PC-3 (cell line): ENCODE results near the gene PLXNA4. TPM values are rescaled to one million over a fixed set of nuclear protein-coding genes. Genes with fewer than 3 reads are reported as not detected.

ENCODE experiments used
- ATAC-seq: fragments of 200-7000 bp; cut with Tn5 transposase; 2 replicates; pipeline ENCODE4 v1.9.1; 2020; ENCODE audit warnings: mild to moderate bottlenecking, moderate library complexity
- BruUV-seq: library from RNA; stranded (reverse); fragments of 400-500 nt; replicated peaks from 2 replicates; lab custom pipeline; 2021; lab: Mats Ljungman, UMichigan
- CTCF ChIA-PET: fragments of 300-600 bp; sonication (Branson Sonifier 250); formaldehyde crosslinking; loops from one replicate; lab custom pipeline; 2022; ENCODE audit warnings: antibody characterized with exemption; lab: Charles Lee
- POLR2A ChIA-PET: fragments of 300-600 bp; sonication (Branson Sonifier 250); formaldehyde crosslinking; loops from one replicate; lab custom pipeline; 2022; ENCODE audit warnings: antibody characterized with exemption; ENCODE audit not compliant: unreplicated experiment; lab: Charles Lee
- DNase-seq: peaks from one replicate; pipeline ENCODE4 v3.0.0-alpha.2; 2015
- H2AFZ ChIP-seq: fragments of 300-600 bp; sonication (generic); 2 replicates; pipeline ENCODE4 v1.6.0; 2016; ENCODE audit warnings: antibody characterized with exemption, low read length
- H3F3A ChIP-seq: fragments of 300-600 bp; sonication (generic); one replicate; pipeline ENCODE4 v1.6.0; 2017; ENCODE audit warnings: antibody characterized with exemption, low read length, control low read depth, mild to moderate bottlenecking; ENCODE audit not compliant: unreplicated experiment
- H3K27ac ChIP-seq: fragments of 300-600 bp; sonication (generic); 2 replicates; pipeline ENCODE4 v1.5.1; 2016; ENCODE audit warnings: mild to moderate bottlenecking, low read length
- H3K27me3 ChIP-seq: fragments of 300-600 bp; sonication (generic); 2 replicates; pipeline ENCODE4 v1.6.1; 2016; ENCODE audit warnings: low read length, mixed read lengths
- H3K36me3 ChIP-seq: fragments of 300-600 bp; sonication (generic); 2 replicates; pipeline ENCODE4 v1.6.1; 2016; ENCODE audit warnings: low read depth, mixed run types, low read length, mixed read lengths
- H3K4me1 ChIP-seq: fragments of 300-600 bp; sonication (generic); 2 replicates; pipeline ENCODE4 v1.5.1; 2016; ENCODE audit warnings: low read length; ENCODE audit not compliant: insufficient read depth
- H3K4me2 ChIP-seq: fragments of 300-600 bp; sonication (generic); 2 replicates; pipeline ENCODE4 v1.6.0; 2016; ENCODE audit warnings: low read length
- H3K4me3 ChIP-seq: fragments of 300-600 bp; sonication (generic); 2 replicates; pipeline ENCODE4 v1.5.1; 2016; ENCODE audit warnings: mild to moderate bottlenecking, low read length, mixed read lengths
- H3K79me2 ChIP-seq: fragments of 300-600 bp; sonication (generic); 2 replicates; pipeline ENCODE4 v1.6.1; 2017; ENCODE audit warnings: low read length, mixed read lengths
- H3K9ac ChIP-seq: fragments of 300-600 bp; sonication (generic); 2 replicates; pipeline ENCODE4 v1.6.0; 2016; ENCODE audit warnings: mild to moderate bottlenecking, low read length
- H3K9me2 ChIP-seq: fragments of 300-600 bp; sonication (generic); replicated peaks from 2 replicates; pipeline ENCODE4 v1.6.1; 2016; ENCODE audit warnings: mixed run types, low read length, mixed read lengths
- H3K9me3 ChIP-seq: fragments of 300-600 bp; sonication (generic); 2 replicates; pipeline ENCODE4 v1.6.1; 2016; ENCODE audit warnings: low read length, mixed read lengths
- H4K20me1 ChIP-seq: fragments of 300-600 bp; sonication (generic); 2 replicates; pipeline ENCODE4 v1.6.1; 2016; ENCODE audit warnings: low read length, mixed read lengths
- CTCF ChIP-seq: fragments of 300-600 bp; sonication (generic); conservative IDR thresholded peaks from 2 replicates; pipeline ENCODE4 v1.5.1; 2017; ENCODE audit warnings: antibody characterized with exemption, low read depth, mild to moderate bottlenecking, low read length
- EZH2 ChIP-seq: fragments of 300-600 bp; sonication (generic); IDR thresholded peaks from one replicate; pipeline ENCODE4 v1.6.1; 2017; ENCODE audit warnings: antibody characterized with exemption, mild to moderate bottlenecking, low read length; ENCODE audit not compliant: unreplicated experiment
- EZH2phosphoT487 ChIP-seq: fragments of 300-600 bp; sonication (generic); IDR thresholded peaks from 2 replicates; pipeline ENCODE4 v1.6.1; 2018; ENCODE audit warnings: mild to moderate bottlenecking, antibody characterized with exemption, low read length, borderline replicate concordance
- intact Hi-C: fragments of 100-400 bp; cut with micrococcal nuclease; formaldehyde crosslinking; loops from 2 replicates; pipeline ENCODE4 v1.9.0; 2023
- total RNA-seq: library from RNA; depleted of rRNA; stranded (reverse); fragments of >200 nt; gene quantifications from 2 replicates; pipeline ENCODE4 v1.2.3, GENCODE V29; 2014

The PLXNA4 gene
- total RNA-seq, 1 experiment from 2014 or later, result 1.2 TPM

- H3K9me2 ChIP-seq, result no peaks in the 10 kb centered on the region
- TF ChIP-seq EZH2phosphoT487 (no peak), CTCF (no peak), EZH2 (no peak)
- H3K4me1 ChIP-seq, result no peaks in the 10 kb centered on the region
- H3K79me2 ChIP-seq, result no peaks in the 10 kb centered on the region
- H2AFZ ChIP-seq, result no peak overlapping the region
- H3K27ac ChIP-seq, result no peak overlapping the region
- H3F3A ChIP-seq, result no peaks in the 10 kb centered on the region
- POLR2A ChIA-PET, result no interaction called here
- intact Hi-C loops, result no loop called here
- CTCF ChIA-PET, result no interaction called here
- H3K36me3 ChIP-seq, result no peaks in the 10 kb centered on the region
- no peaks in the 10 kb centered on the region for H3K27me3 ChIP-seq
- H3K9me3 ChIP-seq, result no peaks in the 10 kb centered on the region
- ATAC-seq (no peak), DNase-seq (no peak)
- H3K4me2 ChIP-seq, result no peak overlapping the region
- BruUV-seq, result no TSS peak
- H3K4me3 ChIP-seq, result no peak overlapping the region
- no peaks in the 10 kb centered on the region for H4K20me1 ChIP-seq
- no peak overlapping the region for H3K9ac ChIP-seq
Observed at GRCh38 chr7:132562690-132563089, 13.6 kb downstream of the PLXNA4 start.

- Histone ChIP-seq H3K4me3 (no peak overlapping the region), H3K27ac (no peak overlapping the region), H3K4me2 (no peak overlapping the region), H3K9me3 (no peaks in the 10 kb centered on the region), H3F3A (no peaks in the 10 kb centered on the region), H4K20me1 (no peaks in the 10 kb centered on the region), H3K9me2 (no peaks in the 10 kb centered on the region), H3K79me2 (no peaks in the 10 kb centered on the region), H3K4me1 (no peaks in the 10 kb centered on the region), H3K9ac (no peak overlapping the region), H3K36me3 (no peaks in the 10 kb centered on the region), H2AFZ (no peak overlapping the region), H3K27me3 (no peaks in the 10 kb centered on the region)
- POLR2A ChIA-PET, result no interaction called here
- intact Hi-C loops, result no loop called here
- no peak for TF ChIP-seq EZH2phosphoT487
- TF ChIP-seq CTCF, result no peak
- TF ChIP-seq EZH2, result no peak
- ATAC-seq, result no peak
- no TSS peak for BruUV-seq
- CTCF ChIA-PET, result no interaction called here
- no peak for DNase-seq
Observed at GRCh38 chr7:132561763-132562162, 14.5 kb downstream of the PLXNA4 start.

GRCh38 chr7:132560825-132561529 is 15.3 kb downstream of the PLXNA4 start:
- DNase-seq, result no peak
- no peak overlapping the region for H3K9ac ChIP-seq
- CTCF ChIA-PET, result interaction anchor here (0.6 kb wide), 1 partner anchor 159 kb away, joined by 6 read pairs; no protein-coding TSS in a partner anchor
- intact Hi-C loops, result no loop called here
- no TSS peak for BruUV-seq
- H3K79me2 ChIP-seq, result no peaks in the 10 kb centered on the region
- H2AFZ ChIP-seq, result no peak overlapping the region
- TF ChIP-seq EZH2phosphoT487 (no peak), CTCF (no peak), EZH2 (no peak)
- POLR2A ChIA-PET, result no interaction called here
- H3K9me2 ChIP-seq, result no peaks in the 10 kb centered on the region
- no peaks in the 10 kb centered on the region for H3K9me3 ChIP-seq
- H3K36me3 ChIP-seq, result no peaks in the 10 kb centered on the region
- H3K27ac ChIP-seq, result no peak overlapping the region
- H3K4me2 ChIP-seq, result no peak overlapping the region
- no peaks in the 10 kb centered on the region for H4K20me1 ChIP-seq
- no peaks in the 10 kb centered on the region for H3K27me3 ChIP-seq
- no peak for ATAC-seq
- no peak overlapping the region for H3K4me3 ChIP-seq
- no peaks in the 10 kb centered on the region for H3K4me1 ChIP-seq
- H3F3A ChIP-seq, result no peaks in the 10 kb centered on the region
